ENCODE measurements around the gene JOSD2. TPM values are rescaled to one million over a fixed set of nuclear protein-coding genes. Genes with fewer than 3 reads are reported as not detected.

JOSD2 gene
- total and polyA plus RNA-seq, 8 donors = 16.0 to 52.0 (median 22.5) TPM

GRCh38 chr19:50494186-50495019 is 16.6 kb downstream of the JOSD2 start:
- H3K27me3 ChIP-seq = no peaks in the 10 kb centered on the region
- peak in 1 of 4 donors; percentile 11 for DNase-seq
- no peaks in the 10 kb centered on the region for H3K9me3 ChIP-seq
- H3K27ac ChIP-seq = no peak overlapping the region
- TF ChIP-seq CTCF (IDR thresholded peaks at IDR 0.05) = no peak
- intact Hi-C loops (cut with DNase I) = no loop called here
- no peak overlapping the region for H3K4me3 ChIP-seq
- peaks cover 0 to 18% of the 10 kb centered on the region in 2 donors for H3K4me1 ChIP-seq
- H3K36me3 ChIP-seq = no peaks in the 10 kb centered on the region
- ATAC-seq = no peak

DNA sequence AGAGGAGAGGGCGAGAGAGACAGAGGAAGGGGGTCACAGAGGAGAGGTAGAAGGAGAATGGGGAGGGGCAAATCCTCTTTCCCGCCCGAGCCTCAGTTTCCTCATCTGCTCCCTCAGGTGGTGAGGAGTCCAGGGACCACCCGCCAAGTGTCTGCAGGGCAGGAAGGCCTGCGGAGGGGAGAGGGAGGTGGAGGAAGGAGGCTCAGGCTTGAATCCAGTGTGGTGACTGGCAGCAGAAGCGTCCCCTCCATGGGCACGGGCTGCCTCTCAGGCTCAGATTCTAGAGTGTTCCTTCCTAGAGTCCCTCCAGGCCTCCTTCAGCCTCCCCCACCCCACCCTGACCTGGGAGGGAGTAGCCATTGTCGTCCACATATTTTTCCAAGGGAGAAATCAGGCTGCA is 17.8 kb downstream of the JOSD2 start:
- intact Hi-C loops (cut with DNase I) = no loop called here
- H3K36me3 ChIP-seq = no peaks in the 10 kb centered on the region
- H3K27me3 ChIP-seq = no peaks in the 10 kb centered on the region
- H3K9me3 ChIP-seq = no peaks in the 10 kb centered on the region
- H3K27ac ChIP-seq = no peak overlapping the region
- TF ChIP-seq CTCF (IDR thresholded peaks at IDR 0.05) = no peak
- ATAC-seq (no peak), DNase-seq (no peak)
- H3K4me3 ChIP-seq = no peak overlapping the region
- H3K4me1 ChIP-seq = peaks cover 0 to 18% of the 10 kb centered on the region in 2 donors

DNA sequence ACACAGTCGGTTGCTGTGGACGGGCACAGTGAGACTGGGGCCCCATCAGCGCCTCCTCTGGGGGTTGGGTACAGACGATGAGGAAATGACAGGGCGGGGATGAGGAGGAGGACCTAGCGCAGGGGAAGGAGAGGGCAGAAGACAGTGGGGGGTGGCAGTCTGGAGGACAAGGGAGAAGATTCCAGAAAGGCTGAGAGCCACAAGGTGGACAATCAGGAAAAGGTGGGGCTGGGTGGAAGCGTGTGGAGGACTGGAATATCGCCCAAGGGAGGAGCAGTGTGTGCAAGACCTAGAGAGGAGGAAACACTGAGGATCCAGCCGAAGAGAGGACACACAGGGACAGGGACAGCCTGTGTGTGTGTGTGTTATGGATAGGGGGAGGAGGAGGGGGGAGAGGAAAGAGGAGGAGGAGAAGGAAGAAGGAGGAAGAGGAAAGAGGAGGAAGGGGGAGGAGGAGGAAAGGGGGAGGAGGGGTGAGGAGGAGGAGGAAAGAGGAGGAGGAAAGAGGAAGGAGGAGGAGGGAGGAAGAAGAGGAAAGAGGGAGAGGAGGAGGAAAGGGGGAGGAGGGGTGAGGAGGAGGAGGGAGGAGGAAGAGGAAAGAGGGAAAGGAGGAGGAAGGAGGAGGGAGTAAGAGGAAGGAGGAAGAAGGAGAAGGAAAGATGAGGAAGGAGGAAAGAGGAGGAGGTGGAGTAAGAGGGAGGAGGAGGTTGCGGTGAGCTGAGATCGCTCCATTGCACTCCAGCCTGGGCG is 18.5 kb downstream of the JOSD2 start:
- Histone ChIP-seq H3K27ac (no peak overlapping the region), H3K36me3 (no peaks in the 10 kb centered on the region), H3K27me3 (peaks cover 0 to 4% of the 10 kb centered on the region in 2 donors), H3K4me3 (no peak overlapping the region), H3K9me3 (no peaks in the 10 kb centered on the region), H3K4me1 (peaks cover 0 to 22% of the 10 kb centered on the region in 2 donors)
- DNase-seq (no peak), ATAC-seq (peak; percentile 46)
- no peak for TF ChIP-seq CTCF (IDR thresholded peaks at IDR 0.05)
- intact Hi-C loops (cut with DNase I) = no loop called here

- Histone ChIP-seq H3K27ac (no peak overlapping the region), H3K9me3 (no peaks in the 10 kb centered on the region), H3K27me3 (peaks cover 0 to 9% of the 10 kb centered on the region in 2 donors), H3K4me3 (no peak overlapping the region), H3K36me3 (no peaks in the 10 kb centered on the region), H3K4me1 (peaks cover 0 to 28% of the 10 kb centered on the region in 2 donors)
- intact Hi-C loops (cut with DNase I) = no loop called here
- ATAC-seq (no peak), DNase-seq (no peak)
- TF ChIP-seq CTCF (IDR thresholded peaks at IDR 0.05) = no peak
These were observed 20.0 kb downstream of the JOSD2 start for GRCh38 chr19:50490991-50491472.

- no peak for ATAC-seq
- Histone ChIP-seq H3K4me1 (peaks cover 0 to 31% of the 10 kb centered on the region in 2 donors), H3K4me3 (no peak overlapping the region), H3K27ac (no peak overlapping the region), H3K9me3 (no peaks in the 10 kb centered on the region), H3K36me3 (no peaks in the 10 kb centered on the region), H3K27me3 (peaks cover 0 to 9% of the 10 kb centered on the region in 2 donors)
- TF ChIP-seq CTCF (IDR thresholded peaks at IDR 0.05) = no peak
- intact Hi-C loops (cut with DNase I) = no loop called here
- peak in 1 of 4 donors; percentile 59 for DNase-seq
These were observed 20.6 kb downstream of the JOSD2 start for GRCh38 chr19:50490411-50490811.

All from left lung (tissue), 10 donors.